ENCODE measurements around the gene MTCL1. TPM values are rescaled to one million over a fixed set of nuclear protein-coding genes. Genes with fewer than 3 reads are reported as not detected.

Gene MTCL1
- total and polyA plus RNA-seq, 4 donors: 1.3 to 12.4 (median 3.7) TPM

DNA sequence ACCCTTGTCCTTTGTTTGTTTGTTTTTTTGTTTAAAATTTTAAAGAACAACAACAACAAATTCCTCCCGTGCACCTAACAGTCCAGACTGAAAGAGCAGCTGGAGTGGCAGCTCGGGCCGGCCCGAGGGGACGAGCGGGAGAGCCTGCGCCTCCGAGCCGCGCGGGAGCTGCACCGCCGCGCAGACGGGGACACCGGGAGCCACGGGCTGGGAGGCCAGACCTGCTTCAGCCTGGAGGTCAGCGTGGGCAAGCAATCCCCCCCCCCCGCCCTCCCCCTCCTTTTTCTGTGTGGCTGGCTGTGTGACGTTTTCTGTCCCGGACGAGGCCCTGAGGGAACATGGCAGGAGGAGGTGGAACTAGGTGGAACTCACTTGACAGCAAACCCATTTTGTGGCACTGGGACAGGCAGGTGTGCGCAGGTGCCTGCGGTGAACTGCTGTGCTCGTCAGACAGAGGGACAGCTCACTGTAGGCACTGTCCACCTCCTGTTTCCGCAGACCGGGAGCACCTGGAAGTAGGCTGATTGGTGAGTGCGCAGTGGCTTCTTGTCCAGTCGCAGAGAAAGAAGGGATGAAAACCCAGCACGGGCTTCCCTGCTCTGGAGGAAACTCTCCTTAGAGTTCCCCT lies 80.6 kb downstream of the MTCL1 start:
- Histone ChIP-seq H3K36me3 (ENCODE audit: control insufficient read depth in 4 of 4, insufficient read depth in 4 of 4, low read length in 4 of 4) (peaks cover 0 to 4% (median 0%) of the 10 kb centered on the region in 4 donors), H3K9ac (ENCODE audit: insufficient read depth in 1 of 2, low read length in 2 of 2) (no peak overlapping the region), H3K27me3 (ENCODE audit: control insufficient read depth in 3 of 3, insufficient read depth in 3 of 3, low read length in 2 of 3) (no peaks in the 10 kb centered on the region), H3K4me3 (no peak overlapping the region), H3K4me1 (ENCODE audit: control insufficient read depth in 5 of 5, insufficient read depth in 5 of 5, low read length in 5 of 5) (peaks cover 0 to 7% (median 0%) of the 10 kb centered on the region in 5 donors), H3K9me3 (ENCODE audit: control insufficient read depth in 4 of 4, insufficient read depth in 3 of 4, low read length in 3 of 4) (no peaks in the 10 kb centered on the region), H3K27ac (ENCODE audit: low read depth in 1 of 2, low read length in 1 of 2) (no peak overlapping the region)
- 89 to 92% methylated on average over 30 of the region's 30 CpGs for WGBS, 2 donors
- DNase-seq (no peak), ATAC-seq (ENCODE audit: insufficient read depth, low FRiP score) (no peak)
- no peak for TF ChIP-seq CTCF (IDR thresholded peaks at IDR 0.05; ENCODE audit: control extremely low read depth, extremely low read depth)

DNA sequence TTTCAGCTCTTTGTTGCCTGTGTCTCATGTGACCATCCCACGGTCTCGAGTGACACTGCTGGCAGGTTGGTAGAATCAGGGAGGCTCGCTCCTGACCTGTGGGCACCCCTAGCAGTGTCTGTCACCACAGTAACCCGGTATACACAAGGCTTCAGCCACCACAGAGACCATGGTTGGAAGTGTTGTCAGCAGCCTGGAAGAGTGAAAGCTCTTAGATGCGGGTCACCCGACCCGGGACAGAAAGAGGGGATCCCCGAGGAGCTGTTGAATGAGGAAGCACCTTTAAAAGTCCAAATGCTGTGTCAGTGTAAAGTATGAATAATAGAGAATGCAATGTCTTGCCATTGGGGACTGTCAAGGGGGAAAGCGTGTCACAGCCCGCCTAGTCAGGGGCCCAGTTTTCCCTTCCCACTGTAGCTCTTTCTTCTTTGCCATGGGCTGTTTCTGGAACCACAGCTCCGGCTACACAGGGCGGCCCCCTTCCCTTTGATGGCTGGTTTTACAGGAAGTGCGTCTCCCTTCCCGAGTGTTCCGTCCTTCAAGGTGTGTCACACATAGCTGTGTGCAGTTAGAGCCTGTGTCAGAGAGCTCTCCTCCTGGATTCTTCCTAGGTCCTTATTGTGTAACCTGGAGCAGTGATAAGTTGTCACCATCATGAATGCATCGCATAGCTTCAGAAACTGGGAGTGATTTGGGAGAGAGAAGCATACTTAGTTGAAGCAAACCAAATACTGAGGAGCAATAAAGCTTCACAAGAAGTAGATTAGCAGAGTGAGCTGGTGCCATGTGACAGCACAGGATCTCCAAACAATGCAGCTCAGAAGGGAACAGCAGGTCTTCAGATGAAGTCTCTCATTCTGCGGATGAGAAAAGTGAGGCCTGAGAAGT lies 81.4 kb downstream of the MTCL1 start:
- TF ChIP-seq CTCF (IDR thresholded peaks at IDR 0.05; ENCODE audit: control extremely low read depth, extremely low read depth): no peak
- Histone ChIP-seq H3K9me3 (ENCODE audit: control insufficient read depth in 4 of 4, insufficient read depth in 3 of 4, low read length in 3 of 4) (no peaks in the 10 kb centered on the region), H3K27me3 (ENCODE audit: control insufficient read depth in 3 of 3, insufficient read depth in 3 of 3, low read length in 2 of 3) (no peaks in the 10 kb centered on the region), H3K4me1 (ENCODE audit: control insufficient read depth in 5 of 5, insufficient read depth in 5 of 5, low read length in 5 of 5) (peaks cover 0 to 7% (median 0%) of the 10 kb centered on the region in 5 donors), H3K36me3 (ENCODE audit: control insufficient read depth in 4 of 4, insufficient read depth in 4 of 4, low read length in 4 of 4) (peaks cover 0 to 4% (median 0%) of the 10 kb centered on the region in 4 donors), H3K4me3 (no peak overlapping the region), H3K9ac (ENCODE audit: insufficient read depth in 1 of 2, low read length in 2 of 2) (no peak overlapping the region), H3K27ac (ENCODE audit: low read depth in 1 of 2, low read length in 1 of 2) (no peak overlapping the region)
- DNase-seq (no peak), ATAC-seq (ENCODE audit: insufficient read depth, low FRiP score) (no peak)
- WGBS, 2 donors: 64 to 74% methylated on average over 17 of the region's 17 CpGs

DNA sequence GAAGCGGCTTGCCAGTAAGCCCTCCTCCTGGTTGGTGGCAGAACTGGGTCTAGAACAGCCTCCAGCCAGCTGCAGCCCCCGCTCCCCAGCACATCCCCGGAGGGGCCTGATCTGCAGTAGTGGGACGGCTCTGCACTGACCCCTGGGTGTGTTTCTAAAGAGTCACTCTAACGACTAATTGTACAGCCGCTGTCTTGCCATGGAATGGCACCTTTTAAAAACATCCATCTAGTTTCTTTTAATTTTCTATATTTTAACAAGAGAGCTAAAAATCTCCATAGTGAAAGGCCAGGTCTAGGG lies 82.0 kb downstream of the MTCL1 start:
- Histone ChIP-seq H3K9me3 (ENCODE audit: control insufficient read depth in 4 of 4, insufficient read depth in 3 of 4, low read length in 3 of 4) (no peaks in the 10 kb centered on the region), H3K27me3 (ENCODE audit: control insufficient read depth in 3 of 3, insufficient read depth in 3 of 3, low read length in 2 of 3) (no peaks in the 10 kb centered on the region), H3K27ac (ENCODE audit: low read depth in 1 of 2, low read length in 1 of 2) (no peak overlapping the region), H3K4me3 (no peak overlapping the region), H3K4me1 (ENCODE audit: control insufficient read depth in 5 of 5, insufficient read depth in 5 of 5, low read length in 5 of 5) (peaks cover 0 to 7% (median 0%) of the 10 kb centered on the region in 5 donors), H3K9ac (ENCODE audit: insufficient read depth in 1 of 2, low read length in 2 of 2) (no peak overlapping the region), H3K36me3 (ENCODE audit: control insufficient read depth in 4 of 4, insufficient read depth in 4 of 4, low read length in 4 of 4) (peaks cover 0 to 4% (median 0%) of the 10 kb centered on the region in 4 donors)
- ATAC-seq (ENCODE audit: insufficient read depth, low FRiP score) (no peak), DNase-seq (no peak)
- no peak for TF ChIP-seq CTCF (IDR thresholded peaks at IDR 0.05; ENCODE audit: control extremely low read depth, extremely low read depth)
- WGBS, 2 donors: 95 to 96% methylated on average over 6 of the region's 6 CpGs

All from lung (tissue), 12 donors.